ENCODE measurements around the gene LGI1.

The LGI1 gene

GRCh38 chr10:93756118-93756517 is 1.6 kb upstream of the LGI1 start:
- DNase-seq, result no peak

DNA sequence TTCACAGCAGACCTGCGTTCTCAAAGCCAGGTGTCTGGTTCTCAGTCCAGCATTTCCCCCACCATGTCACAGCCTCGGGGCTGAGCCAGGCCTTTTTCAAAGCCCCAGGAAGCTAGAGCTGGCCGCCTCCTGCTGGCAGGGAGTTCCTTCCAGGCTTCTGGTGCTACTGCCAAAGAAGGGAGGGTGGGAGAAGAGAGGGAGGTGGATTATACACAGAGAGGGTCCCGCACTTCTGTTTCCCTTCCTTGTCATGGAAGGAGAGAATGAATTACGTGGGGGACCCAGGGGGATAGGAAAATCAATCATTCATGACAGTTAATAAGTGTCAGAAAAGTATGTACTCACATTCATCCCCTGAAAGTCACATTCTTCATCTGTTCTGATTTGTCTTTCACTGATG is 600 bp upstream of the LGI1 start:
- no peak for DNase-seq

GRCh38 chr10:93758508-93758885 is 761 bp downstream of the LGI1 start:
- DNase-seq, result no peak

- no peak for DNase-seq
These were observed 1.2 kb downstream of the LGI1 start for GRCh38 chr10:93758891-93759410.

- no peak for DNase-seq
These were observed 2.8 kb downstream of the LGI1 start for GRCh38 chr10:93760490-93760889.

DNA sequence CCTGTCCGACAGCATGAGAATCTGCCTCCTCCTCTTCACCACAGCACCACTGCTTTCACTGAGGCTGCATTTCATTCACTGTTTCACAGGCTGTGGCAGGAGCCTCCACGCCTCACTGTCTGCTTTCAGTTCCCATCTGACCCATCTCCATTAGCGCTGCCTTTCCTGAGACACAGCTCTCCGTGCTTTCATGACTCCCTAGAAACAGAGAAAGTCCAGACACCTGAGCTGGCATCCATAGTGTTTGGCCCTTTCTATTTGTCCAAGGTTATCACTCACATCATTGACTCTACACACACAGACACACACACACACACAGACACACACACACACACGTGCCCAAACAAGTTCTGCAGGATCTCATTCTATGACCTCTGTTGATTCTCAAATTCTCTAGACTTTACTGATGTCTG is 5.2 kb downstream of the LGI1 start:
- DNase-seq, result no peak

- DNase-seq, result no peak
These were observed 9.2 kb downstream of the LGI1 start for GRCh38 chr10:93766918-93767317.

DNA sequence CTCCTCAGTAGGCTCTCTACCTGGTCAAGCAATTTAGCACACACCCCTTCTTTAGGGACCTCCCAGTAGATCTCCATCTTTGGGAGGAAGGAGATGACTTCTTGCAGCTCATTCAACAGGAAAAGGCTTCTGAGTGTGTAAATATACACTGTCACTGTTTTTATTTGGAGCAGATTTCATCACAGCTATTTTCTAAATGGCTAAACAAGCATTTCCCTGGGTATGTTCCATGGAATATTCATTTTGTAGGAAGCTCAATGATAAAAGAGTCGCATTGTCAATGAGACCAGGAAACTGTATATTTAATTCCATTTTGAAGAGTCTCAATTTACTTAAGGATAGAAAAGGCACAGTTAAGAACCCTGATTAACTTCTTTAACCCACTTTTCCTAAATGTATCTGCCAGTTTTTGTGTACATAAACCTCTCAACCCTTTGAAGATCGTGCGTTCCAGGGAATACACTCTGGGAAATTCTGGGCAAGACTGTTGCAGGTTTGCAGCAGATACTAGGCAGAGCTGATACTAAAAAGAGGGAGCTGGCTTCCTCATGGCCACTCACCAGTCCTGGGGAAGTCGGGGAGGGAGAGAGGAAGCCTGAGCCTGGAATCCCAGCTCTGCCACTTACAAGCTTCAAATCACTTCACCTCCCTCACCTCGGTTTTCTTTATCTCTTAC is 10.1 kb downstream of the LGI1 start:
- no peak for DNase-seq

GRCh38 chr10:93768892-93769291 is 11.2 kb downstream of the LGI1 start:
- DNase-seq, result no peak

GRCh38 chr10:93771354-93771753 is 13.6 kb downstream of the LGI1 start:
- no peak for DNase-seq

GRCh38 chr10:93773120-93773519 is 15.4 kb downstream of the LGI1 start:
- DNase-seq, result no peak

DNA sequence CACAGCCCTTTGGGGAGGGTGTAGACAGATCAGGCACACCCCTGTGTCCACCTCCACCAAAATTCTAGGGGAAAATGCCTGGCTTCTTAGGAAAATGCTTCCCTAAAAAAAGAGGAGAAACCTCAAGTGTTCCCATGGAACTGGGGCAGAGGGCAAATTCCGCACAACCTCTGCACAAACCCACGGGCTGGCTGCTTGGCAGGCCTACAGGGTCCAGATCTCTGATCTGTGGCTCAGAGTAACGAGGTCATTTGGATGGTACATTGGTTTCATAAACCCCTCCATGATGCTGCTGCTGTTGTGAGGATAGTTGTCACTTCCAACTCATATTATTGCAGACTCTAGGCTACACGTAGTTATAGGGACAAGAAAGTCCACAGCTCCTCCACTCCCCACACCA is 16.0 kb downstream of the LGI1 start:
- no peak for DNase-seq

- no peak for DNase-seq
These were observed 17.6 kb downstream of the LGI1 start for GRCh38 chr10:93775356-93775755.

DNA sequence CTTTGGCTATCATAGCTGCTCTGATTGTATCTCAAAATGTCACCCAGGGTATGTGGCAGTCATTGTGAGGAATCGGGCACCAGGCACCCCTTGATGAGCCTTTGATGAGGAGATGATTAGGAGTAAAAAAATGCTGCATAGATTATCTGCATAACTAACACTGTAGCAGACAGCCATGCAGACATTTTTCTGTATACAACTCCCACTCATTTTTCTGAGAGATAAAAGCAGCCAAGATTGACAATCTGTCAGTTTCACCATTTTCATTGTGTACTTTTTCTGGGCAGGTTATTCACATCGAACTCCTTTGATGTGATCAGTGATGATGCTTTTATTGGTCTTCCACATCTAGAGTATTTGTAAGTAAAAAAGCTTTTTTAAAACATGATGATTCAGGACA is 19.4 kb downstream of the LGI1 start:
- no peak for DNase-seq

DNA sequence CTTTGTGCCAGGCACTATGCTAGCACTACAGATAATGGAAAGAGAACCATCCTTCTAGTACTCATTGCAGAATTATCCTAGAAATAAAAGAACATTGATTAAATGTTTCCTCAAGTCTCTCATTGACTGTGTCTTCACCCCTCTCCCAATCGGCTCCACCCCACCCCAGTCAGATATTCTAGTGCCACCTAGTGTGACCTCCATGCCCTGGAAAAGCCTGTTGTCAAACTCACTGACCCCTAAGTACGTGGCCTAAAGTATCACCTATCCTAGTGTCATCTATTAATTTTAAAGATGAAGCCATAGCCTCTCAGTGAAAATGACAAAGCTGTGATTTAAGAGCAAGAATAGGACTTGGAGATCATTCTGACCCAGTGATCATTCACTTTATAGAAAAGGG is 26.3 kb downstream of the LGI1 start:
- no peak for DNase-seq

- no peak for DNase-seq
These were observed 30.9 kb downstream of the LGI1 start for GRCh38 chr10:93788413-93789208.

GRCh38 chr10:93790439-93790838 is 32.7 kb downstream of the LGI1 start:
- DNase-seq, result no peak

- DNase-seq, result no peak
These were observed 38.4 kb downstream of the LGI1 start for GRCh38 chr10:93796167-93796566.

GRCh38 chr10:93797825-93798224 is 40.1 kb downstream of the LGI1 start:
- DNase-seq, result no peak

- no peak for DNase-seq
These were observed 41.5 kb downstream of the LGI1 start for GRCh38 chr10:93799155-93799708.

DNA sequence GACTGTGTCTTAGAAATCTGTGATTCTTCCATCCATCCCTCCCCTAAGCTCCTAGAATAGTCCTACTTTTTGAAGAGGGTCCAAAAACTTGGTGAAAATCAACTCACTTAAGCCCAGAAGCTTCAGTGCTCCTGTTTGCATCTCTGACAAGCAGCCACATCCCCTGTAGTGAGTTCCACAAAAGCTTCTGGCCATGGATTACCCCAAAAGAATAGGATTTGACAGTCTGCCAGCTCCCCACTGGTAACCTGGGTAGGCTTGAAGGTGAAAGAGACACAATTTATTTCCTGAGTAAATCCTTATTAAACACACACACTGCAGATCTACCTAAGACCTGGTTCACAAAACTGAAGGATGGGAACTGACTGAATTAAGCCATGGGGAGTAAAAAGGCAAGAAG is 46.5 kb downstream of the LGI1 start:
- DNase-seq, result no peak

- DNase-seq, result no peak
These were observed 49.2 kb downstream of the LGI1 start for GRCh38 chr10:93806903-93807302.

DNA sequence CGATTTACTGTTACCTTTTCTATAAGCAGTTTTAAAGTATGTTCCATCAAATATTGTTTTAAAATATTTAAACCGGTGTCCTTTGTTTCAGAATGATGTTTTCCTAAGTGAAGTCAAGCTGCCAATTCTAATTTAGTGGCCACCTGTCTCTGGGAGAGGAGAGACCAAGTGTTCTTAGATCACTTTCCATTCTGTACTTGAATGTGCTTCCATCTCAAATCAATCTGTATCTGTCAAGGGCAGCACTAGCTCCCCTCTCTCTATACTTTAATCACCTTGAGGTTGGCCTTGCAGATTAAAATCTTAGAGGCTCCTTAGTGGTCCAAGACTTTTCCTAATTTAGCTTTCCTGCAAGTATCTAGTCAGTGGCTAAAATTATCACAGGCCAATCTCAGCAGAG is 49.6 kb downstream of the LGI1 start:
- no peak for DNase-seq

DNA sequence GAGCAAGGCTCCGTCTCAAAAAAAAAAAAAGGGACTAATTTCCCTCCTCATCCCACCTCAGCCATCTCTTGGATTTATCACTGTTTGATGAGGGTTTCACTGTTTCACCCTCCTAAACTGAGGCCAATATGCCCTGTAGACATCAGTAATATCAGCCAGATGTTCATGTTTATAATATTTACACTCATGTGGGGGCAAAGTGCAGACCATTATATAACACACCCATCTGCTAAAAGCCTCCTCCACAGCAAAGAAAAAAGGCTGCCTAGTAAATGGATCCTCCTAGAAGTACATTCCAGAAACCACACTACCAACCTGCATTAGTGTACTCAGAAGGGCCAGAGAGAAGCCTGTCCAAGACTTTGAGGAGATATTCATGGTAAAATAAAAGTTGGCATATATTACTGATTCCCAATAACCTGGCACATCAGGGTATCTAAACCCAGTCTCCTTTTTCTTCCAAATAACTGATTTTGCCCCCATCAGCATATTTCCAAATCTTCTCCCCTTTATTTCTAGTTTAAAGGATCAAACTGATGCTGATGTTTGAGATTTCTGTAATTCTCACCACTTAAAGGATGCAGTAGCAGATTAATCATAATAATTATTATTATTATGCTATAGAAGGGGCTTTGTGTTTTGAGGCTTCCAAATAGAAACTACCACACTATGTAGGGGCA is 55.1 kb downstream of the LGI1 start:
- DNase-seq, result no peak
